CD4-positive, alpha-beta T cell treated with Interleukin-6 at 100 ng/mL for 8 hours (primary cell): ENCODE results near the gene ADAMTS18.

Experiments used
- DNase-seq: peaks from one replicate; pipeline ENCODE4 v3.0.0-alpha.2; 2020; ENCODE audit warnings: mixed read lengths, low spot score

Gene ADAMTS18

GRCh38 chr16:77396461-77396860, 38.4 kb downstream of the ADAMTS18 start:
- DNase-seq: no peak

- no peak for DNase-seq
Observed at GRCh38 chr16:77394699-77395098, 40.1 kb downstream of the ADAMTS18 start.

GRCh38 chr16:77393955-77394354, 40.9 kb downstream of the ADAMTS18 start:
- DNase-seq: no peak

- DNase-seq: no peak
Observed at GRCh38 chr16:77387815-77388209, 47.0 kb downstream of the ADAMTS18 start.

GRCh38 chr16:77386831-77387814, 47.7 kb downstream of the ADAMTS18 start:
- DNase-seq: no peak

GRCh38 chr16:77385481-77385880, 49.4 kb downstream of the ADAMTS18 start:
- no peak for DNase-seq

- DNase-seq: no peak
Observed at GRCh38 chr16:77383606-77384187, 51.1 kb downstream of the ADAMTS18 start.

- no peak for DNase-seq
Observed at GRCh38 chr16:77376358-77376757, 58.5 kb downstream of the ADAMTS18 start.

GRCh38 chr16:77375396-77375795, 59.4 kb downstream of the ADAMTS18 start:
- DNase-seq: no peak

- no peak for DNase-seq
Observed at GRCh38 chr16:77374384-77374783, 60.5 kb downstream of the ADAMTS18 start.

GRCh38 chr16:77373726-77374125, 61.1 kb downstream of the ADAMTS18 start:
- no peak for DNase-seq

- no peak for DNase-seq
Observed at GRCh38 chr16:77364770-77365169, 70.1 kb downstream of the ADAMTS18 start.

- DNase-seq: no peak
Observed at GRCh38 chr16:77359065-77359502, 75.8 kb downstream of the ADAMTS18 start.

- no peak for DNase-seq
Observed at GRCh38 chr16:77353587-77354263, 81.1 kb downstream of the ADAMTS18 start.

GRCh38 chr16:77344341-77344740, 90.5 kb downstream of the ADAMTS18 start:
- no peak for DNase-seq

- no peak for DNase-seq
Observed at GRCh38 chr16:77336637-77337036, 98.2 kb downstream of the ADAMTS18 start.

- DNase-seq: no peak
Observed at GRCh38 chr16:77335652-77336234, 99.1 kb downstream of the ADAMTS18 start.

GRCh38 chr16:77332792-77333191, 102.0 kb downstream of the ADAMTS18 start:
- DNase-seq: no peak

- no peak for DNase-seq
Observed at GRCh38 chr16:77331802-77332586, 102.8 kb downstream of the ADAMTS18 start.

GRCh38 chr16:77331043-77331442, 103.8 kb downstream of the ADAMTS18 start:
- no peak for DNase-seq

- DNase-seq: no peak
Observed at GRCh38 chr16:77330332-77331042, 104.3 kb downstream of the ADAMTS18 start.
